Transverse colon (tissue), 4 donors: ENCODE measurements around the gene SCLT1. TPM values are rescaled to one million over a fixed set of nuclear protein-coding genes. Genes with fewer than 3 reads are reported as not detected.

ENCODE experiments used
- DNase-seq: peaks from one replicate; pipeline ENCODE4 v3.0.0-alpha.2; 2019
- H3K27ac ChIP-seq, 4 donors: fragments of 200-600 bp; sonication (generic); 2 replicates each; pipeline ENCODE4 v1.5.1; 2016 to 2018; ENCODE audit warnings: inconsistent platforms in 4 of 4
- H3K27me3 ChIP-seq: fragments of 200-600 bp; sonication (generic); 2 replicates; pipeline ENCODE4 v1.5.1; 2017; ENCODE audit warnings: inconsistent platforms
- H3K36me3 ChIP-seq, 4 donors: fragments of 200-600 bp; sonication (generic); 2 replicates each; pipeline ENCODE4 v1.5.1; 2017 to 2019; ENCODE audit warnings: inconsistent platforms in 4 of 4
- H3K4me1 ChIP-seq, 4 donors: fragments of 200-600 bp; sonication (generic); 2 replicates each; pipeline ENCODE4 v1.5.1; 2017 to 2020; ENCODE audit warnings: inconsistent platforms in 4 of 4
- H3K4me3 ChIP-seq, 4 donors: fragments of 200-600 bp; sonication (generic); 1 replicate in 1 of 4; 2 replicates in 3 of 4; pipeline versions ENCODE4 v1.5.1 to v1.6.1; 2017 to 2019; ENCODE audit warnings: inconsistent platforms in 4 of 4
- H3K9me3 ChIP-seq, 2 donors: fragments of 200-600 bp; sonication (generic); 2 replicates each; pipeline ENCODE4 v1.5.1; 2017 to 2019; ENCODE audit warnings: inconsistent platforms in 2 of 2
- EP300 ChIP-seq: sonication (generic); formaldehyde crosslinking; IDR thresholded peaks from one replicate; pipeline ENCODE4 v1.6.1; 2017; ENCODE audit warnings: antibody characterized with exemption, low read depth
- POLR2A ChIP-seq: fragments of 450-650 bp; IDR thresholded peaks from one replicate; pipeline ENCODE4 v1.6.1; 2016; ENCODE audit warnings: antibody characterized with exemption, mild to moderate bottlenecking, moderate library complexity
- POLR2AphosphoS5 ChIP-seq, 3 donors: sonication (generic); formaldehyde crosslinking; IDR thresholded peaks; one replicate each; pipeline ENCODE4 v1.6.1; 2016; ENCODE audit warnings: antibody characterized with exemption in 3 of 3
- WGBS, 2 donors: methylation state at CpG; one replicate each; pipeline ENCODE4 v1.1.5; 2018; ENCODE audit warnings: low coverage in 1 of 2; 5-methylcytosine and 5-hydroxymethylcytosine counted together
- in situ Hi-C, 4 donors: fragments of 200-750 bp; cut with MboI; loops; one replicate each; pipeline versions ENCODE4 v1.15.0 to v1.15.1; 2017; ENCODE audit warnings: low sequenced_read_pairs in 3 of 4, low pct_ligation_motif_present in 1 of 4, low pct_unique_long_range_greater_than_20kb in 1 of 4
- intact Hi-C: fragments of 100-400 bp; cut with DNase I; formaldehyde crosslinking; loops from one replicate; pipeline ENCODE4 v1.15.1; 2023; ENCODE audit warnings: low total_unique reads
- total RNA-seq, 4 donors: library from RNA; depleted of rRNA; stranded (reverse); fragments of >200 nt; gene quantifications; one replicate each; pipeline ENCODE4 v1.1.0, GENCODE V29; 2016
- TF ChIP-seq, protein P1 (sequence below), 5 experiments: fragments of 200-600 bp in 3 of 5; fragments of 450-650 bp in 2 of 5; sonication (generic) in 3 of 5; IDR thresholded peaks; 1 replicate in 2 of 5; 2 replicates in 3 of 5; pipeline ENCODE4 v1.5.1; 2016 to 2017; ENCODE audit warnings: antibody characterized with exemption in 5 of 5, inconsistent platforms in 3 of 5, mild to moderate bottlenecking in 2 of 5, moderate library complexity in 1 of 5

SCLT1 gene
- total RNA-seq, 4 donors from 2014 or later = 10.1 to 29.9 (median 14.3) TPM

DNA sequence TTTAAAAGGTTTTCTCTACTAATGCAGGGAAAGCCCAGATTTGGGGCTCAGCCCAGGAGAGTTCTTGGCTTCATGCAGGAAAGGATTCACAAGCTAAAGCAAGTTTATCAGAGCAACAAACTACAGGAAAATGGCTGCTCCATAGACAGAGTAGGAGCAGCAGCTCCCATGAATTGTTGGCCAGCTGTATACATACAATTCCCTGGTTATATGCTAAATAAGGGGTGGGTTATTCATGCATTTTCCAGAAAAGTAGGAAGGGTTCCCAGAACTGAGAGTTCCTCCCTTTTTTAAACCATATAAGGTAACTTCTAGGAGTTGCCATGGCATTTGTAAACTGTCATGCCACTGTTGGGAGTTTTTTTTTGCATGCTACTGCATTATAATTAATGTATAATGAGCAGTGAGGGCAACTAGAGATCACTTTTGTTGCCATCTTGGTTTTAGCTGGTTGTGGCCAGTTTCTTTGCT is 5.2 kb upstream of the SCLT1 start:
- in situ Hi-C loops (loop anchor here in 1 of 4 donors (25.0 kb wide), 2 partner anchors 286 to 536 kb away; partner anchors contain the start of gene JADE1), intact Hi-C loops (loop anchor here (10.0 kb wide), 1 partner anchor 534 kb away; no protein-coding TSS in a partner anchor)
- TF ChIP-seq, protein P1, sequence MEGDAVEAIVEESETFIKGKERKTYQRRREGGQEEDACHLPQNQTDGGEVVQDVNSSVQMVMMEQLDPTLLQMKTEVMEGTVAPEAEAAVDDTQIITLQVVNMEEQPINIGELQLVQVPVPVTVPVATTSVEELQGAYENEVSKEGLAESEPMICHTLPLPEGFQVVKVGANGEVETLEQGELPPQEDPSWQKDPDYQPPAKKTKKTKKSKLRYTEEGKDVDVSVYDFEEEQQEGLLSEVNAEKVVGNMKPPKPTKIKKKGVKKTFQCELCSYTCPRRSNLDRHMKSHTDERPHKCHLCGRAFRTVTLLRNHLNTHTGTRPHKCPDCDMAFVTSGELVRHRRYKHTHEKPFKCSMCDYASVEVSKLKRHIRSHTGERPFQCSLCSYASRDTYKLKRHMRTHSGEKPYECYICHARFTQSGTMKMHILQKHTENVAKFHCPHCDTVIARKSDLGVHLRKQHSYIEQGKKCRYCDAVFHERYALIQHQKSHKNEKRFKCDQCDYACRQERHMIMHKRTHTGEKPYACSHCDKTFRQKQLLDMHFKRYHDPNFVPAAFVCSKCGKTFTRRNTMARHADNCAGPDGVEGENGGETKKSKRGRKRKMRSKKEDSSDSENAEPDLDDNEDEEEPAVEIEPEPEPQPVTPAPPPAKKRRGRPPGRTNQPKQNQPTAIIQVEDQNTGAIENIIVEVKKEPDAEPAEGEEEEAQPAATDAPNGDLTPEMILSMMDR (IDR thresholded peaks at IDR 0.05) = no peak
- no peak for TF ChIP-seq POLR2A
- TF ChIP-seq EP300 = no peak
- no peak for TF ChIP-seq POLR2AphosphoS5 (IDR thresholded peaks at IDR 0.05)
- Histone ChIP-seq H3K9me3 (no peaks in the 10 kb centered on the region), H3K4me1 (peaks cover 0 to 32% (median 4%) of the 10 kb centered on the region in 4 donors), H3K27me3 (no peaks in the 10 kb centered on the region), H3K27ac (no peak overlapping the region), H3K36me3 (peaks cover 0 to 6% (median 0%) of the 10 kb centered on the region in 4 donors), H3K4me3 (no peak overlapping the region)
- no peak for DNase-seq

DNA sequence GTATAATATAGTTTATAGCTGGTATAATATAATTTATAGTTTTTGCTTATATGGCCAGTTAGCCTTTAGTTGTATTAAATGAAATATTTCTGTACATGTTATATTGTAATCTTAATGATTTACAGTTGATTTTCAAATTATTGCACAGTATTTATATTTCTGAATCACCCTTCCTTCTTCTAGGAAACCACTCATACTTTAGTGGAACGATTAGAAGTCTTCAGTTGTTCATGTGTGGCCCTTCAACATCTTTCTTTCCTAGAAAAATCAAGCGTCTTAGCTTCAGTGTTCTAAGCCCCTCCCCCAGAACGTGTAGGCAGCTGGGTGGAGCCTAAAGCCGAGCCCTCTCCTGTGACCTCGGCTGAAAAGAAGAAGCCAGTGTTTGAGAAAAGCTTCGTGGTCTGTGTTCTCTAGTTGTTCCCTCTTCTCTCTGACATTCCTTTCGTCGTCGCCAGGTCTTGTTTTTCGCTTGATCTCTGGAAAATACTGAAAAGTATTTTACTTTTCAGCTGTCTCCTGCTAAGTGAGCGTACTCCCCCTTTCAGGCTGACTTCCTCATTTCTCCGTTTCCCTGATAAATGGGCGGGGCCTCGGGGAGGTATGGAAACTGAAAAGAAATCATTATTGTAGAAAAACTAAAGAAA is 2.6 kb upstream of the SCLT1 start, which contains the start of gene C4orf33:
C4orf33 (plus strand) TSS at position 342 of the 644 bp plus-strand sequence. CDS start 6,459 bp downstream, outside the sequence.
- intact Hi-C loops = loop anchor here (10.0 kb wide), 1 partner anchor 531 kb away; no protein-coding TSS in a partner anchor
- peak within 1 kb of the TSS; percentile 70 to 93 (median 86) for H3K27ac ChIP-seq
- WGBS, 2 donors = 1 to 16% methylated on average over 8 to 14 of the region's 14 CpGs
- H3K36me3 ChIP-seq = no peaks in the 10 kb centered on the region
- no peaks in the 10 kb centered on the region for H3K9me3 ChIP-seq
- H3K4me3 ChIP-seq = peak within 1 kb of the TSS; percentile 8 to 80 (median 56)
- TF ChIP-seq EP300 = no peak
- TF ChIP-seq POLR2A = peak; percentile 45
- TF ChIP-seq, protein P1 (IDR thresholded peaks at IDR 0.05) = no peak
- TF ChIP-seq POLR2AphosphoS5 (IDR thresholded peaks at IDR 0.05) = peak; percentile 33 to 49 (median 42)
- no peaks in the 10 kb centered on the region for H3K27me3 ChIP-seq
- in situ Hi-C loops = loop anchor here in 1 of 4 donors (25.0 kb wide), 2 partner anchors 284 to 534 kb away; partner anchors contain the start of gene JADE1
- peak; percentile 76 for DNase-seq
- peaks cover 7 to 49% (median 13%) of the 10 kb centered on the region in 4 donors for H3K4me1 ChIP-seq

- Histone ChIP-seq H3K27ac (peak overlapping the region; percentile 96 to 97 (median 96)), H3K9me3 (no peaks in the 10 kb centered on the region), H3K4me1 (peaks cover 7 to 49% (median 14%) of the 10 kb centered on the region in 4 donors), H3K36me3 (no peaks in the 10 kb centered on the region), H3K27me3 (no peaks in the 10 kb centered on the region), H3K4me3 (peak overlapping the region in 1 of 4 donors; percentile 69)
- 60 to 76% methylated on average over 3 of the region's 3 CpGs for WGBS, 2 donors
- intact Hi-C loops = loop anchor here (10.0 kb wide), 1 partner anchor 530 kb away; no protein-coding TSS in a partner anchor
- no peak for DNase-seq
- in situ Hi-C loops = loop anchor here in 1 of 4 donors (25.0 kb wide), 2 partner anchors 282 to 532 kb away; partner anchors contain the start of gene JADE1
- TF ChIP-seq, protein P1 (IDR thresholded peaks at IDR 0.05) = no peak
- no peak for TF ChIP-seq POLR2AphosphoS5 (IDR thresholded peaks at IDR 0.05)
- TF ChIP-seq POLR2A = no peak
Observed at GRCh38 chr4:129094347-129094746, 1.0 kb upstream of the SCLT1 start.

DNA sequence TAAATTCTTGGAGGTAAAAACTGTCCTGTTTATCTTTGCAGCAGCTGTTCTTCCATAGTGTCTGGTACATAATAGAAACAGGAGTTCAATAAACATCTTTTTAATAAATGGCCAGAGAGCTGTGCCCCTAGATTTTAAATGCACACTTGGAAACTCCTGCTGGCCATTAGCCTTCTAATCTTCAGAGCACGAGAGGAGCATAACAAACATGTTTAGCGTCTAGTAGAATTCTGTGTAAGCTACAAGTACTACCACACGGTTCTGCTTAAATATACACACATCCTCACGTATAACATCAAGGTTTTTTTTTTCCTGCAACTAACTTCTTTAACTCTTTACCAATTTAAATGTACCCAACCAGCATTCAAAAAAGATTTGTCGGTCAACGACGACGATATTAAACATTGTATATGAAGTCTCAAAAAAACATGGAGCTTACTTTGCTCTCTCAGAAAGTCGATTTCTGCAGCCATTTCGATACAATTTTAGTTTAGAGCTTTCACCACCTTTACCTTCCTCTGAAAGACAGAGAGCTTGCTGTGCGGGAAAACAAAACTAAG is 628 bp downstream of the SCLT1 start:
- Histone ChIP-seq H3K4me1 (peaks cover 7 to 49% (median 14%) of the 10 kb centered on the region in 4 donors), H3K36me3 (no peaks in the 10 kb centered on the region), H3K4me3 (peak overlapping the region; percentile 64 to 78 (median 68)), H3K27ac (peak overlapping the region; percentile 96 to 97 (median 96)), H3K9me3 (no peaks in the 10 kb centered on the region), H3K27me3 (no peaks in the 10 kb centered on the region)
- WGBS, 2 donors = 0% methylated on average over 10 to 11 of the region's 11 CpGs
- no peak for DNase-seq
- in situ Hi-C loops (loop anchor here in 1 of 4 donors (25.0 kb wide), 2 partner anchors 280 to 530 kb away; partner anchors contain the start of gene JADE1), intact Hi-C loops (loop anchor here (10.0 kb wide), 1 partner anchor 528 kb away; no protein-coding TSS in a partner anchor)
- no peak for TF ChIP-seq POLR2A
- TF ChIP-seq POLR2AphosphoS5 (IDR thresholded peaks at IDR 0.05) = no peak
- TF ChIP-seq, protein P1 (IDR thresholded peaks at IDR 0.05) = no peak
- no peak for TF ChIP-seq EP300
